Hepatocyte (in vitro differentiated cells): ENCODE data around the gene TPCN2. TPM values are rescaled to one million over a fixed set of nuclear protein-coding genes. Genes with fewer than 3 reads are reported as not detected.
"Not testable (repeated sequence)": the region's sequence is repeated elsewhere in the genome, so short reads cannot be mapped to it uniquely, and the experiment has no call there.

ENCODE experiments used
- DNase-seq: peaks from one replicate; pipeline ENCODE4 v3.0.0-alpha.2; 2016; ENCODE audit warnings: low spot score
- H2AFZ ChIP-seq: fragments of 200-600 bp; sonication (generic); 2 replicates; pipeline ENCODE4 v1.6.0; 2016; ENCODE audit warnings: antibody characterized with exemption, mild to moderate bottlenecking
- H3K27ac ChIP-seq: fragments of 200-600 bp; sonication (generic); 2 replicates; pipeline ENCODE4 v1.5.1; 2016; ENCODE audit warnings: mild to moderate bottlenecking
- H3K27me3 ChIP-seq: fragments of 200-600 bp; sonication (generic); 2 replicates; pipeline ENCODE4 v1.6.1; 2016
- H3K36me3 ChIP-seq: fragments of 200-600 bp; sonication (generic); replicated peaks from 2 replicates; pipeline ENCODE4 v1.5.1; 2016; ENCODE audit warnings: low read depth; ENCODE audit not compliant: insufficient read depth
- H3K4me1 ChIP-seq: fragments of 200-600 bp; sonication (generic); 2 replicates; pipeline ENCODE4 v1.5.1; 2016; ENCODE audit warnings: mild to moderate bottlenecking, moderate library complexity; ENCODE audit not compliant: insufficient read depth
- H3K4me2 ChIP-seq: fragments of 200-600 bp; sonication (generic); 2 replicates; pipeline ENCODE4 v1.6.0; 2016
- H3K4me3 ChIP-seq: fragments of 200-600 bp; sonication (generic); 2 replicates; pipeline ENCODE4 v1.5.1; 2016; ENCODE audit warnings: mild to moderate bottlenecking
- H3K79me2 ChIP-seq: fragments of 200-600 bp; sonication (generic); 2 replicates; pipeline ENCODE4 v1.6.0; 2017; ENCODE audit warnings: mild to moderate bottlenecking
- H3K9me2 ChIP-seq: fragments of 200-600 bp; sonication (generic); replicated peaks from 2 replicates; pipeline ENCODE4 v1.6.0; 2017; ENCODE audit warnings: mild to moderate bottlenecking; ENCODE audit not compliant: insufficient read depth
- H3K9me3 ChIP-seq: fragments of 200-600 bp; sonication (generic); 2 replicates; pipeline ENCODE4 v1.5.1; 2016; ENCODE audit warnings: low read depth, mild to moderate bottlenecking
- H4K20me1 ChIP-seq: fragments of 200-600 bp; sonication (generic); 2 replicates; pipeline ENCODE4 v1.6.0; 2016; ENCODE audit warnings: mild to moderate bottlenecking; ENCODE audit not compliant: insufficient read depth, poor library complexity, severe bottlenecking
- CTCF ChIP-seq: fragments of 200-600 bp; sonication (generic); IDR thresholded peaks from 2 replicates; pipeline ENCODE4 v1.5.1; 2016; ENCODE audit warnings: antibody characterized with exemption, mild to moderate bottlenecking; ENCODE audit not compliant: poor library complexity
- EZH2 ChIP-seq: fragments of 200-600 bp; sonication (generic); IDR thresholded peaks from 2 replicates; pipeline ENCODE4 v1.6.1; 2016; ENCODE audit warnings: antibody characterized with exemption, mild to moderate bottlenecking, borderline replicate concordance
- EZH2phosphoT487 ChIP-seq: fragments of 200-600 bp; sonication (generic); IDR thresholded peaks from one replicate; pipeline ENCODE4 v1.6.1; 2018; ENCODE audit warnings: antibody characterized with exemption, mild to moderate bottlenecking, low read depth, moderate library complexity; ENCODE audit not compliant: unreplicated experiment, severe bottlenecking
- WGBS: methylation state at CpG from one replicate; pipeline ENCODE4 v1.1.6; 2016; ENCODE audit warnings: low lambda C conversion rate; ENCODE audit errors: missing lambda C conversion rate; 5-methylcytosine and 5-hydroxymethylcytosine counted together
- polyA plus RNA-seq: library from polyadenylated mRNA; unstranded; fragments of >200 nt; fragmentation: Nextera tagmentation; extraction: Ambion mirVana; gene quantifications from 2 replicates; pipeline ENCODE4 v1.2.1, GENCODE V29; 2016
- total RNA-seq: library from RNA; depleted of rRNA; stranded (reverse); fragments of >200 nt; gene quantifications from 2 replicates; pipeline ENCODE4 v1.2.3, GENCODE V29; 2014

The TPCN2 gene
- total and polyA plus RNA-seq, 2 experiments from 2014 or later: 16.6 to 21.3 TPM

GRCh38 chr11:69137151-69137844, 88.6 kb downstream of the TPCN2 start:
- H3K4me1 ChIP-seq: peaks cover 8% of the 10 kb centered on the region
- H3K4me3 ChIP-seq: no peak overlapping the region
- H3K9me2 ChIP-seq: no peaks in the 10 kb centered on the region
- no peak overlapping the region for H2AFZ ChIP-seq
- no peaks in the 10 kb centered on the region for H3K36me3 ChIP-seq
- no peak for DNase-seq
- no peak overlapping the region for H3K27ac ChIP-seq
- WGBS: 94% methylated on average over 8 of the region's 8 CpGs
- no peaks in the 10 kb centered on the region for H3K27me3 ChIP-seq
- H3K4me2 ChIP-seq: no peak overlapping the region
- no peaks in the 10 kb centered on the region for H3K79me2 ChIP-seq
- no peaks in the 10 kb centered on the region for H4K20me1 ChIP-seq
- H3K9me3 ChIP-seq: no peaks in the 10 kb centered on the region
- TF ChIP-seq EZH2phosphoT487: no peak
- no peak for TF ChIP-seq EZH2
- TF ChIP-seq CTCF: no peak

DNA sequence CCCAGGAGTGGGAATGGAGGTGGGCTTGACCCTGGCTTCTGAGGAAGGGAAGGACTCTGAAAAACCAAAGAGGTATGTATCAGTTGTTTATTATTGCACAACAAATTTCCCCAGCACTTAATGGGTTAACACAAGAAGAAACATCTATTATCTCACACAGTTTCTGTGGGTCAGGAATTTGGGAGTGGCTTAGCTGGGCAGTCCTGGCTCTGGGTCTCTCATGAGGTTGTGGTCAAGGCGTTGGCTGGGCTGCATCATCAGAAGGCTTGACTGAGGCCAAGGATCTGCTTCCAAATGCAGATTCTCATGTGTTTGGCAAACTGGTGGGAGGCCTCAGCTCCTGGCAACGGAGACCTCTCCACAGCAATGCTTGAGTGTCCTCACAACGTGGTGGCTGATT, 89.5 kb downstream of the TPCN2 start:
- Histone ChIP-seq H3K4me3 (no peak overlapping the region), H3K9me3 (no peaks in the 10 kb centered on the region), H3K9me2 (no peaks in the 10 kb centered on the region), H4K20me1 (no peaks in the 10 kb centered on the region), H3K4me1 (peaks cover 8% of the 10 kb centered on the region), H2AFZ (no peak overlapping the region), H3K4me2 (no peak overlapping the region), H3K27ac (no peak overlapping the region), H3K36me3 (no peaks in the 10 kb centered on the region), H3K79me2 (no peaks in the 10 kb centered on the region), H3K27me3 (no peaks in the 10 kb centered on the region)
- DNase-seq: no peak
- 43% methylated on average over 3 of the region's 3 CpGs for WGBS
- TF ChIP-seq EZH2phosphoT487 (no peak), CTCF (no peak), EZH2 (no peak)

DNA sequence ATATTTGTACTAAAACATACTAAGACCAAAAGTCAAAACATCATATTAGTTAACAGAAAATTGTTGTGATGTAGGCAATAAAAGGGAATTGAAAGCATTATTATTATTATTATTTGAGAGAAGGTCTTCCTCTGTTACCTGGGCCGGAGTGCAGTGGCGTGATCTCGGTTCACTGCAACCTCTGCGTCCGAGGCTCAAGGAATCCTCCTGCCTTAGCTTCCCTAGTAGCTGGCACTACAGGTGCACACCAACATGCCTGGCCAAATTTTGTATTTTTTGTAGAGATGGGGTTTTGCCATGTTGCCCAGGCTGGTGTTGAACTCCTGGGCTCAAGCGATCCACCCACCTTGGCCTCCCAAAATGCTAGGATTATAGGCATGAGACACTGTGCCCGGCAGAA, 91.4 kb downstream of the TPCN2 start:
- not testable (repeated sequence) for H3K4me1 ChIP-seq, H3K36me3 ChIP-seq, H3K9me3 ChIP-seq, H4K20me1 ChIP-seq, H2AFZ ChIP-seq, H3K9me2 ChIP-seq, H3K27me3 ChIP-seq, H3K4me3 ChIP-seq, H3K27ac ChIP-seq, H3K79me2 ChIP-seq, DNase-seq, H3K4me2 ChIP-seq
- WGBS: 82% methylated on average over 7 of the region's 7 CpGs

GRCh38 chr11:69140635-69141034, 91.9 kb downstream of the TPCN2 start:
- DNase-seq: no peak

More at GRCh38 chr11:69140635-69141034, 91.9 kb downstream of the TPCN2 start:
- Histone ChIP-seq H4K20me1 (no peaks in the 10 kb centered on the region), H3K9me2 (no peaks in the 10 kb centered on the region), H2AFZ (no peak overlapping the region), H3K27ac (no peak overlapping the region), H3K27me3 (no peaks in the 10 kb centered on the region), H3K4me2 (no peak overlapping the region), H3K4me1 (peaks cover 8% of the 10 kb centered on the region), H3K36me3 (no peaks in the 10 kb centered on the region), H3K9me3 (no peaks in the 10 kb centered on the region), H3K79me2 (no peaks in the 10 kb centered on the region), H3K4me3 (no peak overlapping the region)
- WGBS: 97% methylated on average over 5 of the region's 5 CpGs
- no peak for TF ChIP-seq EZH2phosphoT487
